HL-60 (cell line): Measurements from ENCODE around the gene XCR1.

ENCODE experiments used
- CTCF ChIP-seq: IDR thresholded peaks from one replicate; pipeline ENCODE4 v1.5.1; 2011; ENCODE audit warnings: low read length, control low read depth, inconsistent platforms; ENCODE audit not compliant: insufficient read depth
- POLR2AphosphoS5 ChIP-seq: IDR thresholded peaks from 2 replicates; pipeline ENCODE4 v1.6.1; 2012; ENCODE audit warnings: low read depth

GRCh38 chr3:46008058-46008457 is 19.2 kb downstream of the XCR1 start:
- TF ChIP-seq POLR2AphosphoS5 (no peak), CTCF (no peak)
